Neuronal stem cell (in vitro differentiated cells): ENCODE data around the gene LRRC37B.
"Not testable (repeated sequence)": the region's sequence is repeated elsewhere in the genome, so short reads cannot be mapped to it uniquely, and the experiment has no call there.

ENCODE experiments used
- DNase-seq: peaks from one replicate; pipeline ENCODE4 v3.0.0-alpha.2; 2013; ENCODE audit warnings: low spot score
- H2AFZ ChIP-seq: one replicate; pipeline ENCODE4 v1.6.1; 2013; ENCODE audit warnings: mild to moderate bottlenecking, low read length, inconsistent platforms
- H2AK5ac ChIP-seq: 2 replicates; pipeline ENCODE4 v1.6.1; 2013; ENCODE audit warnings: low read depth, mild to moderate bottlenecking, inconsistent platforms, low read length, moderate library complexity, mixed read lengths
- H2BK120ac ChIP-seq: 2 replicates; pipeline ENCODE4 v1.6.1; 2013; ENCODE audit warnings: low read depth, mild to moderate bottlenecking, inconsistent platforms, low read length, moderate library complexity, mixed read lengths
- H2BK12ac ChIP-seq: one replicate; pipeline ENCODE4 v1.6.1; 2013; ENCODE audit warnings: low read length, inconsistent platforms
- H2BK15ac ChIP-seq: 2 replicates; pipeline ENCODE4 v1.6.1; 2013; ENCODE audit warnings: mild to moderate bottlenecking, low read length, inconsistent platforms, mixed read lengths
- H2BK5ac ChIP-seq: one replicate; pipeline ENCODE4 v1.6.1; 2013; ENCODE audit warnings: inconsistent platforms, mild to moderate bottlenecking, low read length, moderate library complexity
- H3K14ac ChIP-seq: one replicate; pipeline ENCODE4 v1.6.1; 2013; ENCODE audit warnings: low read length, inconsistent platforms
- H3K18ac ChIP-seq: 2 replicates; pipeline ENCODE4 v1.6.1; 2013; ENCODE audit warnings: low read length, inconsistent platforms
- H3K23ac ChIP-seq: 2 replicates; pipeline ENCODE4 v1.6.1; 2013; ENCODE audit warnings: low read depth, mild to moderate bottlenecking, mixed read lengths, low read length, inconsistent platforms; ENCODE audit not compliant: poor library complexity
- H3K27ac ChIP-seq: replicated peaks from 3 replicates; pipeline ENCODE4 v1.5.1; 2013; ENCODE audit warnings: low read length, inconsistent platforms
- H3K27me3 ChIP-seq, 3 experiments: 2 replicates each; pipeline ENCODE4 v1.6.1; 2013; ENCODE audit warnings: low read length in 3 of 3, mild to moderate bottlenecking in 2 of 3, inconsistent platforms in 1 of 3, low read depth in 1 of 3, mixed read lengths in 1 of 3, moderate library complexity in 1 of 3; ENCODE audit not compliant: control insufficient read depth in 3 of 3, insufficient read depth in 3 of 3
- H3K36me3 ChIP-seq, 2 donors: replicated peaks in 1 of 2; 2 replicates each; pipeline ENCODE4 v1.6.1; 2013; ENCODE audit warnings: low read length in 2 of 2; ENCODE audit not compliant: control insufficient read depth in 2 of 2, insufficient read depth in 2 of 2
- H3K4ac ChIP-seq: 2 replicates; pipeline ENCODE4 v1.6.1; 2013; ENCODE audit warnings: inconsistent platforms, mild to moderate bottlenecking, low read length, moderate library complexity
- H3K4me1 ChIP-seq, 2 donors: 1 replicate in 1 of 2; 2 replicates in 1 of 2; pipeline ENCODE4 v1.6.1; 2013; ENCODE audit warnings: low read length in 2 of 2, low read depth in 1 of 2; ENCODE audit not compliant: control insufficient read depth in 2 of 2, insufficient read depth in 1 of 2
- H3K4me2 ChIP-seq: one replicate; pipeline ENCODE4 v1.6.1; 2013; ENCODE audit warnings: mild to moderate bottlenecking, low read length, inconsistent platforms; ENCODE audit not compliant: insufficient read depth, poor library complexity, severe bottlenecking
- H3K4me3 ChIP-seq, 2 donors: 2 replicates each; pipeline ENCODE4 v1.5.1; 2013; ENCODE audit warnings: low read length in 2 of 2, mild to moderate bottlenecking in 2 of 2, inconsistent platforms in 1 of 2, moderate library complexity in 1 of 2
- H3K79me1 ChIP-seq: one replicate; pipeline ENCODE4 v1.6.1; 2013; ENCODE audit warnings: low read depth, mild to moderate bottlenecking, inconsistent platforms, low read length, moderate library complexity
- H3K9ac ChIP-seq: one replicate; pipeline ENCODE4 v1.6.1; 2013; ENCODE audit warnings: mild to moderate bottlenecking, low read depth, low read length, inconsistent platforms; ENCODE audit not compliant: poor library complexity
- H3K9me3 ChIP-seq, 2 donors: replicated peaks in 1 of 2; 2 replicates each; pipeline versions ENCODE3 to v1.6.1; 2013; ENCODE audit warnings: low read length in 2 of 2, mild to moderate bottlenecking in 2 of 2, inconsistent platforms in 1 of 2, low read depth in 1 of 2, mixed read lengths in 1 of 2, moderate library complexity in 1 of 2; ENCODE audit not compliant: control insufficient read depth in 2 of 2, insufficient read depth in 1 of 2
- H4K8ac ChIP-seq: one replicate; pipeline ENCODE4 v1.6.1; 2013; ENCODE audit warnings: low read depth, mild to moderate bottlenecking, inconsistent platforms, low read length, moderate library complexity
- H4K91ac ChIP-seq: one replicate; pipeline ENCODE4 v1.6.1; 2013; ENCODE audit warnings: low read length, low read depth, mild to moderate bottlenecking, inconsistent platforms; ENCODE audit not compliant: poor library complexity
- WGBS, 2 donors: extraction: QIAGEN DNeasy Blood & Tissue Kit; methylation state at CpG; one replicate each; pipeline ENCODE4 v1.1.7; 2013; ENCODE audit warnings: missing lambda C conversion rate in 2 of 2, mixed read lengths in 1 of 2; ENCODE audit not compliant: insufficient read length in 2 of 2, insufficient replicate concordance in 1 of 2; ENCODE audit errors: extremely low coverage in 2 of 2; 5-methylcytosine and 5-hydroxymethylcytosine counted together

Gene LRRC37B

DNA sequence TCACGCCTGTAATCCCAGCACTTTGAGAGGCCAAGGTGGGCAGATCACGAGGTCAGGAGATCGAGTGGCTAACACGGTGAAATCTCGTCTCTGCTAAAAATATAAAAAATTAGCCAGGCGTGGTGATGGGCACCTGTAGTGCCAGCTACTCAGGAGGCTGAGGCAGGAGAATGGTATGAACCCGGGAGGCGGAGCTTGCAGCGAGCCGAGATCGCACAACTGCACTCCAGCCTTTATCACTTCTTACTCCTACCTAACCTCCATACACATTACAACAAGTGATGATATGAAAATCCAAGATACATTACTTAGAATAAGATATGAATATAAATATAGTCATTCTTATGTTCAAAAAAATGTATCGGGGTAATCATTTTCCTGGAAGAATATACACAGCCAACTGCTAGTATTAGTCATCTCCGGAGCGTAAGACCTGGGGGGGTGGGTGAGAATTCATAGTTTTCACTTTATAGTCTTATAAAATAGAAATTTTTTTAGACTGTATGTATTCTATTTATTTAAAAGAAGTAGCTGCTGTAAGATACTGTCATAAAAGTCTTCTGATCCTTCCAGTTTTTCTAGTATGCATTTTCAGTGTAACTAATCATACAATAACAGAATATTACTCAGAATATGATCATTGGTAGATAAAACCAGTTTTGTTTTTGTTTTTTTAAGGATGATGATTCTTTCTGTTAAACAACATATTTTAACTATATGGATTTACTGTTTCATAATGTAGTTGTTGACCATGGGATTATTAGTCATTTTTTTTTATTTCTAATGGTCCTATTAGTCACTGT lies 32.7 kb upstream of the LRRC37B start:
- H3K4me2 ChIP-seq, H4K8ac ChIP-seq, H3K18ac ChIP-seq, H3K4ac ChIP-seq, DNase-seq, H3K9ac ChIP-seq, H4K91ac ChIP-seq, H3K27me3 ChIP-seq, H2AFZ ChIP-seq, H3K79me1 ChIP-seq, H3K4me3 ChIP-seq, H3K23ac ChIP-seq, H2AK5ac ChIP-seq, H2BK15ac ChIP-seq, H3K27ac ChIP-seq, H2BK5ac ChIP-seq, H3K4me1 ChIP-seq, H2BK120ac ChIP-seq, H2BK12ac ChIP-seq, H3K9me3 ChIP-seq, H3K14ac ChIP-seq: not testable (repeated sequence)
- H3K36me3 ChIP-seq = peaks cover 0 to 70% of the 10 kb centered on the region in 2 donors
- no CpG with 5 or more reads among the region's 14 CpGs for WGBS, 2 donors

DNA sequence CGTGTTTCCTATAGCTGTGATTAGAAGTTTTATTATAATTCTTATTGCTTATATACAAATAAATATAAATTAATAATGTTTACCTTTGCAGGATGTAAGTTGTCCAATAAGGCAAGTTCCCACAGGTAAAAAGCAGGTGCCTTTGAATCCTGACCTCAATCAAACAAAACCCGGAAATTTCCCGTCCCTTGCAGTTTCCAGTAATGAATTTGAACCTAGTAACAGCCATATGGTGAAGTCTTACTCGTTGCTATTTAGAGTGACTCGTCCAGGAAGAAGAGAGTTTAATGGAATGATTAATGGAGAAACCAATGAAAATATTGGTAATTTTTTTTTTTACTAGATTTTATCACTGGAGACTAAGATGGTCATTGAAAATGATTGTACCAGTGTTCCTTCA lies 31.8 kb upstream of the LRRC37B start:
- H3K14ac ChIP-seq, H3K9me3 ChIP-seq, H2AK5ac ChIP-seq, H2AFZ ChIP-seq, H4K8ac ChIP-seq, H3K4me3 ChIP-seq, H3K18ac ChIP-seq, H3K27me3 ChIP-seq, H3K4me1 ChIP-seq, H3K23ac ChIP-seq, DNase-seq, H2BK15ac ChIP-seq, H2BK5ac ChIP-seq, H4K91ac ChIP-seq, H3K79me1 ChIP-seq, H3K4me2 ChIP-seq, H3K27ac ChIP-seq, H3K4ac ChIP-seq, H3K9ac ChIP-seq, H2BK12ac ChIP-seq, H2BK120ac ChIP-seq: not testable (repeated sequence)
- WGBS, 2 donors = no CpG with 5 or more reads among the region's 5 CpGs
- H3K36me3 ChIP-seq = peaks cover 0 to 69% of the 10 kb centered on the region in 2 donors

DNA sequence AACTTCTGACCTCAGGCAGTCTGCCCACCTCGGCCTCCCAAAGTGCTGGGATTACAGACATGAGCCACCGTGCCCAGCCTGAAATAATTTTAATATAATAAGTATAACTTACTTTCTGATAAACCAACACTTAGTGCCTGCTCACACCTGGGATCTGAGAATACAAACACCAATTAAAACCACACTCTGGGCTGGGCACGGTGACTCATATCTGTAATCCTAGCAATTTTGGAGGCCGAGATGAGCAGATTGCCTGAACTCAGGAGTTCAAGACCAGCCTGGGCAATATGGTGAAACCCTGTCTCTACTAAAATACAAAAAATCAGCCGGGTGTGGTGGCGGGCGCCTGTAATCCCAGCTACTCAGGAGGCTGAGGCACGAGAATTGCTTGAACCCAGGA lies 15.4 kb upstream of the LRRC37B start:
- not testable (repeated sequence) for H3K18ac ChIP-seq, H2BK120ac ChIP-seq, H3K27ac ChIP-seq, H3K23ac ChIP-seq, H2AK5ac ChIP-seq, H3K9me3 ChIP-seq, H3K79me1 ChIP-seq, H2AFZ ChIP-seq, H3K4ac ChIP-seq, H3K9ac ChIP-seq, H3K4me2 ChIP-seq, H4K91ac ChIP-seq, H3K4me3 ChIP-seq, H3K4me1 ChIP-seq, H4K8ac ChIP-seq, H3K14ac ChIP-seq, H2BK5ac ChIP-seq, H2BK15ac ChIP-seq, DNase-seq, H2BK12ac ChIP-seq, H3K27me3 ChIP-seq
- no CpG with 5 or more reads among the region's 8 CpGs for WGBS, 2 donors
- H3K36me3 ChIP-seq = peaks cover 29 to 94% of the 10 kb centered on the region in 2 donors

DNA sequence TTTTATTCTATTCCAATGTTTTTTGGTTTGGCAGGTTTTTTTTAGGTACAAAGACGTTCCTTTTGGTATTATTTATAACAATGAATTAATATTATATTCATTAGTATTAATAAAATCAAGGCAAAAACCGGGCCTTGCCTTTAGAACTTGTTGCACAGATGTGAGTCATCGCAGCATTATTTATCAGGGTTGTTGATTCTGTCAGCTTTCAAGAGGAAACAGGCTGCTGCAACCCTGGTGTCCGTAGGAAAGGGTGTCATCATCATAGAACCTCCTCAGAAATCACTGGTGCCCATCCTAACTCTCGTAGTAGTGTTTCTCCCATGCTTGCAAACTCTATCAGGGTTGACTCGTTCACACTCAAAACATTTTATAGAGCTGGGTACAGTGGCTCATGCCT lies 10.2 kb upstream of the LRRC37B start:
- H3K27ac ChIP-seq = no peak overlapping the region
- H3K9ac ChIP-seq = no peak overlapping the region
- no peak overlapping the region for H2BK5ac ChIP-seq
- H3K14ac ChIP-seq = no peak overlapping the region
- no peak overlapping the region for H2AFZ ChIP-seq
- no CpG with 5 or more reads among the region's 6 CpGs for WGBS, 2 donors
- DNase-seq = no peak
- no peak overlapping the region for H3K23ac ChIP-seq
- no peak overlapping the region for H3K18ac ChIP-seq
- peaks cover 2% of the 10 kb centered on the region for H3K79me1 ChIP-seq
- H2BK15ac ChIP-seq = no peak overlapping the region
- H2BK12ac ChIP-seq = no peak overlapping the region
- peaks cover 21 to 98% of the 10 kb centered on the region in 2 donors for H3K36me3 ChIP-seq
- no peak overlapping the region for H4K8ac ChIP-seq
- no peak overlapping the region for H3K4ac ChIP-seq
- no peak overlapping the region for H3K4me2 ChIP-seq
- no peak overlapping the region for H3K4me3 ChIP-seq
- no peaks in the 10 kb centered on the region for H3K4me1 ChIP-seq
- H3K9me3 ChIP-seq = no peaks in the 10 kb centered on the region
- H4K91ac ChIP-seq = no peak overlapping the region
- H2BK120ac ChIP-seq = no peak overlapping the region
- H2AK5ac ChIP-seq = no peak overlapping the region
- H3K27me3 ChIP-seq = no peaks in the 10 kb centered on the region
